ENCODE measurements around the gene CHPF. TPM values are rescaled to one million over a fixed set of nuclear protein-coding genes. Genes with fewer than 3 reads are reported as not detected.

The CHPF gene
- total and polyA plus RNA-seq, 2 experiments from 2014 or later: 180 to 315 TPM

DNA sequence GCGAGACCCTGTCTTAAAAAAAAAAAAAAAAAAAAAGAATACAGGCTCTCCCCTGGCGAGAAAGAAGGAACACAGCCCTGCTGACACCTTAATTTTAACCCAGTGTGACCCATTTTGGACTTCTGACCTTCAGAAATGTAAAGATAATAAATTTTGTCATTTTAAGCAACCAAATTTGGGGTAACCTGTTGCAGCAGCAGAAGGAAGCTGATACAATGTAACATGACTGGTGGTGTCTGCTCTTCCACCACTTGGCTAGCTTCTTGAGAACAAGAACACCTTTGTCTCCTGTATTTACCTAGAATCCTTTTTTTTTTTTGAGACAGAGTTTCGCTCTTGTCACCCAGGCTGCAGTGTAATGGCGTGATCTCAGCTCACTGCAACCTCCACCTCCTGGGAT lies 47.5 kb upstream of the CHPF start:
- no peak for DNase-seq (ENCODE audit: low spot score)
- WGBS (ENCODE audit: low lambda C conversion rate, missing lambda C conversion rate): 59% methylated on average over 4 of the region's 4 CpGs
- TF ChIP-seq, protein P1, sequence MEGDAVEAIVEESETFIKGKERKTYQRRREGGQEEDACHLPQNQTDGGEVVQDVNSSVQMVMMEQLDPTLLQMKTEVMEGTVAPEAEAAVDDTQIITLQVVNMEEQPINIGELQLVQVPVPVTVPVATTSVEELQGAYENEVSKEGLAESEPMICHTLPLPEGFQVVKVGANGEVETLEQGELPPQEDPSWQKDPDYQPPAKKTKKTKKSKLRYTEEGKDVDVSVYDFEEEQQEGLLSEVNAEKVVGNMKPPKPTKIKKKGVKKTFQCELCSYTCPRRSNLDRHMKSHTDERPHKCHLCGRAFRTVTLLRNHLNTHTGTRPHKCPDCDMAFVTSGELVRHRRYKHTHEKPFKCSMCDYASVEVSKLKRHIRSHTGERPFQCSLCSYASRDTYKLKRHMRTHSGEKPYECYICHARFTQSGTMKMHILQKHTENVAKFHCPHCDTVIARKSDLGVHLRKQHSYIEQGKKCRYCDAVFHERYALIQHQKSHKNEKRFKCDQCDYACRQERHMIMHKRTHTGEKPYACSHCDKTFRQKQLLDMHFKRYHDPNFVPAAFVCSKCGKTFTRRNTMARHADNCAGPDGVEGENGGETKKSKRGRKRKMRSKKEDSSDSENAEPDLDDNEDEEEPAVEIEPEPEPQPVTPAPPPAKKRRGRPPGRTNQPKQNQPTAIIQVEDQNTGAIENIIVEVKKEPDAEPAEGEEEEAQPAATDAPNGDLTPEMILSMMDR (IDR thresholded peaks at IDR 0.05; ENCODE audit: poor library complexity): no peak
- TF ChIP-seq EZH2phosphoT487 (IDR thresholded peaks at IDR 0.05; ENCODE audit: low read depth, severe bottlenecking, unreplicated experiment) (no peak), EZH2 (IDR thresholded peaks at IDR 0.05; ENCODE audit: borderline replicate concordance) (no peak)

DNA sequence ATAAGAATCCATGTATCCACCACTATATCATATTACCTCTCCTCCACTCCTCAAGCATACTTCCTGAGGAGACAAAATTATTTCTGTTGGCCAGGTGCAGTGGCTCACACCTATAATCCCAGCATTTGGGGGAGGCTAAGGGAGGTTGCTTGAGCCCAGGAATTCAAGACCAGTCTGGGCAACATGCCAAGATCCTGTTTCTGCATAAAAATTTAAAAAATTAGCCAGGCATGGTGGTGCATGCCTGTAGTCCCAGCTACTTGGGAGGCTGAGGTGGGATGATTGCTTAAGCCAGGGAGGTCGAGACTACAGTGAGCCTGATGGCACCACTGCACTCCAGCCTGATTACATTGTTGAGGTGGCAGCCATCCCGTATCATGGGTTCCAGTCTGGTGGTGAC lies 37.7 kb upstream of the CHPF start:
- H3K4me2 ChIP-seq: no peak overlapping the region
- no peaks in the 10 kb centered on the region for H3K79me2 ChIP-seq
- no peak overlapping the region for H3K27ac ChIP-seq
- no peak overlapping the region for H3K4me3 ChIP-seq
- H3K4me1 ChIP-seq (ENCODE audit: insufficient read depth): peaks cover 4% of the 10 kb centered on the region
- WGBS (ENCODE audit: low lambda C conversion rate, missing lambda C conversion rate): 79% methylated on average over 2 of the region's 2 CpGs
- TF ChIP-seq EZH2 (IDR thresholded peaks at IDR 0.05; ENCODE audit: borderline replicate concordance): no peak
- TF ChIP-seq EZH2phosphoT487 (IDR thresholded peaks at IDR 0.05; ENCODE audit: low read depth, severe bottlenecking, unreplicated experiment): no peak
- TF ChIP-seq, protein P1 (IDR thresholded peaks at IDR 0.05; ENCODE audit: poor library complexity): no peak
- no peaks in the 10 kb centered on the region for H4K20me1 ChIP-seq (ENCODE audit: insufficient read depth, poor library complexity, severe bottlenecking)
- no peaks in the 10 kb centered on the region for H3K27me3 ChIP-seq
- H3K9me3 ChIP-seq (ENCODE audit: low read depth): no peaks in the 10 kb centered on the region
- no peaks in the 10 kb centered on the region for H3K36me3 ChIP-seq (replicated peaks; ENCODE audit: insufficient read depth, low read depth)
- H3K9me2 ChIP-seq (replicated peaks; ENCODE audit: insufficient read depth): no peaks in the 10 kb centered on the region
- DNase-seq (ENCODE audit: low spot score): no peak
- no peak overlapping the region for H2AFZ ChIP-seq

More for the DNA sequence above, 47.5 kb upstream of the CHPF start:
- no peaks in the 10 kb centered on the region for H3K9me3 ChIP-seq (ENCODE audit: low read depth)
- H3K4me3 ChIP-seq: no peak overlapping the region
- H3K36me3 ChIP-seq (replicated peaks; ENCODE audit: insufficient read depth, low read depth): no peaks in the 10 kb centered on the region
- no peaks in the 10 kb centered on the region for H3K27me3 ChIP-seq
- no peaks in the 10 kb centered on the region for H3K9me2 ChIP-seq (replicated peaks; ENCODE audit: insufficient read depth)
- peaks cover 14% of the 10 kb centered on the region for H3K4me1 ChIP-seq (ENCODE audit: insufficient read depth)
- no peak overlapping the region for H3K27ac ChIP-seq
- H2AFZ ChIP-seq: no peak overlapping the region
- H4K20me1 ChIP-seq (ENCODE audit: insufficient read depth, poor library complexity, severe bottlenecking): no peaks in the 10 kb centered on the region
- H3K4me2 ChIP-seq: no peak overlapping the region
- H3K79me2 ChIP-seq: no peaks in the 10 kb centered on the region

DNA sequence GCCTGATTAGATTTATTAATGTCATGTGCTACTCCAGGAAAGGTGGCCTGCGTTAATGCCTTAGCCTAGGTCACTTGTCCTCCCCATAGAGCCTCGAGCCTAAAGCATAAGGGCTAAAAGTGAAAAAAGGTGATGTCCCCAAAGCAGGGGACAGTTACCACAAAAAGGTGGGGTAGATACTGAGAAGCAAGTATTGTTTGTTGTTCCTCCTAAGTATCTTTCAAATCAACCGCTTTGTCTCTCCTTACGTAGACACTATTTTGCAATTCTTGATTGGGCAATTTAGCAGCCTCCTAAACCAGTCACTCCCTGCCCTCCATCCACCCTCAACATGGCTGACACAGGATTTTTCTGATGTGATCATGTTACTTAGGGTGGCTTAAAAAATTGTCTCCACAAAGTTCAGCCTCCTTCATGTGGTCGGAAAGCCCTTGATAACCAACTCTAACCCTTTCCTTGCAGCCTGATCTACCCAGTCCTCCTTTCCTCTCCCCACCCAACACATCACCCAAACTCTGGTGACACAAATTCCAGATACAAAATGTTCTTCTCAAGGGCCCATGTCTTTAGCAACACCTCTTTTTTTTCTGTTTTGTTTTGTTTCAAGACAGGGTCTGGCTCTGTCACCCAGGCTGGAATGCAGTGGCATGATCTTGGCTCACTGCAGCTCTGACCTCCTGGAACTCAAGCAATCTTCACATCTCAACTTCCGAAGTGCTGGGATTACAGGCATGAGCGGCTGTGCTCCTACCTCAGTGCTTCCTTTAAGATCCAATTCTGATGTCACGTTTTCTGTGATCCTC lies 35.4 kb upstream of the CHPF start:
- WGBS (ENCODE audit: low lambda C conversion rate, missing lambda C conversion rate): 79% methylated on average over 8 of the region's 8 CpGs
- Histone ChIP-seq H3K4me3 (no peak overlapping the region), H3K79me2 (no peaks in the 10 kb centered on the region), H3K27me3 (no peaks in the 10 kb centered on the region), H3K36me3 (replicated peaks; ENCODE audit: insufficient read depth, low read depth) (no peaks in the 10 kb centered on the region), H3K4me2 (no peak overlapping the region), H2AFZ (no peak overlapping the region), H3K27ac (peak overlapping the region; percentile 64), H4K20me1 (ENCODE audit: insufficient read depth, poor library complexity, severe bottlenecking) (no peaks in the 10 kb centered on the region), H3K9me2 (replicated peaks; ENCODE audit: insufficient read depth) (no peaks in the 10 kb centered on the region), H3K9me3 (ENCODE audit: low read depth) (no peaks in the 10 kb centered on the region), H3K4me1 (ENCODE audit: insufficient read depth) (peaks cover 4% of the 10 kb centered on the region)
- TF ChIP-seq EZH2phosphoT487 (IDR thresholded peaks at IDR 0.05; ENCODE audit: low read depth, severe bottlenecking, unreplicated experiment) (no peak), EZH2 (IDR thresholded peaks at IDR 0.05; ENCODE audit: borderline replicate concordance) (no peak)
- TF ChIP-seq, protein P1 (IDR thresholded peaks at IDR 0.05; ENCODE audit: poor library complexity): no peak
- no peak for DNase-seq (ENCODE audit: low spot score)

All from hepatocyte (in vitro differentiated cells).